ENCODE results near the gene ALG14.
A peak's percentile ranks its signal among the peaks of the same experiment; 100 is the strongest.
"Not testable (repeated sequence)": the region's sequence is repeated elsewhere in the genome, so short reads cannot be mapped to it uniquely, and the experiment has no call there.

Gene ALG14

GRCh38 chr1:94953746-94954145, 119.0 kb downstream of the ALG14 start:
- peak; percentile 48 for DNase-seq (ENCODE audit: low read depth)

GRCh38 chr1:94953107-94953506, 119.6 kb downstream of the ALG14 start:
- no peak for DNase-seq (ENCODE audit: low read depth)

DNA sequence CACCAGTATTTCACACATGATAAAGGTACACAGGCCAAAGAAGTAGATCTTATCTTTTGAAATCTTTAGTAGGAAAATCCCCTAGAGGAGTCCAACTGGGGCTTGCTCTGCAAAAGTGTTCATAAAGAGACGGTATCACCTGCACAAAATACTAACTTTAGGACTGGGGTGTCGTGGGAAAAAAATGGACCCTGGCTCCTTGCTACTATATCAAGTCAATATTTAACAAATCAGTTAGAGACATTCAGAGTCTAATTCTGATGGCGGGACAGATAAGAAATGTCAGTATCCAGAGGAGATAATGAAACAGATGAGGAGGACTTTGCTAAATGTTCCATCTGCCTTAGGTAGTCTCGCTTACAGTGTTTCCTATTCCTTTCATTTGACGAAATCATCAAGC, 120.2 kb downstream of the ALG14 start:
- DNase-seq (ENCODE audit: low read depth) = no peak

- DNase-seq (ENCODE audit: low read depth) = no peak
Observed at GRCh38 chr1:94951509-94952208, 121.1 kb downstream of the ALG14 start.

- no peak for DNase-seq (ENCODE audit: low read depth)
Observed at GRCh38 chr1:94951046-94951445, 121.7 kb downstream of the ALG14 start.

DNA sequence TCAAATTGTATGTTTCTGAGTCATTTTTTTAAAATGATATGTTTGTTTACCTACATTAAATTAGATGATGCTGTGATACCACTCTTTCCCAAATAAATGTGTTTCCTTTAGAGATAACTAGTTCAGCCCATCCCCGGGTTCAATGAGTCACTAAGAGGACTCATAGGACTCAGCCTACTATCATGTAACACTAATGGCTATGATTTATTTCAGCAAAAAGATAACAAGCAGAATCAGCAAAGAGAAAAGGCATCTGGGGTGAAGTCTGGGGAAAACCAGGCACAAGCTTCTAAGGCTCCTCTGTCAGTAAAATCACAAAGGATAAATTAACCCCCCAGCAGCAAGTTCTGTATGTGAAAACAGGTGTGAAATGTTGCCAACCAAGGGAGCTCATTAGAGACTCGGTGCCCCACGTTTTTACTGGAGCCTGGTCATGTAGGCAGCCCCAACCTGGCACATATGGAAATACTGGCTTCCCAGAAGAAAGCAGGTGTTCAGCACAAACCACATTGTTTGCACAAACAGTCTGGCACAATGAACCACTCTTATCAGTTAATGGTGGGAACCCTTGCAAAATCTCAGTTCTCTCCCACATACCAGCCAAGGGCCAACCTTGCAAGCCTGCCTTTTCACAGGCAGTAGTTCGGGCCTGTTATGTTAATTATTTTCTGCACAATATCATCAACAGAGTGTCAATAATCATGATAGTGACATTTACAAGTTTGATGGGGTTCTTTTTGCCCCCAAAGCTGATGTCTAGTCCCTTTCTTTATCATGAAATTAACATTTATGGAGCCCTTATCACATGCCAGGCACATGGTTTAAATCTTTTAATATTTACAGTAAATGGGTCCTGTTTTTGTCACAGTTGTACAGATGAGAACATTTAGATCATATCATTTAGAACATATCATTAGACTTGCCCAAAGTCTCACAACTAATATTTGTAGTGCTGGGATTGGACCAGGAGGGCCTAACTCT, 122.8 kb downstream of the ALG14 start:
- DNase-seq (ENCODE audit: low read depth) = peak; percentile 68

GRCh38 chr1:94947437-94947836, 125.3 kb downstream of the ALG14 start:
- DNase-seq (ENCODE audit: low read depth) = peak; percentile 88

DNA sequence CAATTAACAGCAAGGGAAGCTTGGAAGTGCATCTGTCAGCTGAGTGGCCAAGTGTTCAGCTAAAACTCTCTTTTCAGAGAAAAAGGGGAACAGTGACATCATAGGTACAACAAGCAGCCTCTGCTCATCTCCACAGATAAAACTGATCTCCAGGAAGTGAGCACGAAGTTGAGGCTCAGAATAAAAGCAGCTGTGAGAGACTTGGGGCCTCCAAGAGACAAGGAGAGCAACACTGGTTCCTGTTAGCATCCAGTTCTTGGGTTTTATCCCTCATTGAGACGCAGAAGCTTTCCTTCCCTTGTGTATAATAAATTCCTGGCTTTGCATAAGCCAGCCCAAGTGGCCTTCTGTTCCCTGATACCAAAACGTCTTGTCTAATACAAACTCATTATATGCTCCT, 125.9 kb downstream of the ALG14 start:
- DNase-seq (ENCODE audit: low read depth) = no peak

DNA sequence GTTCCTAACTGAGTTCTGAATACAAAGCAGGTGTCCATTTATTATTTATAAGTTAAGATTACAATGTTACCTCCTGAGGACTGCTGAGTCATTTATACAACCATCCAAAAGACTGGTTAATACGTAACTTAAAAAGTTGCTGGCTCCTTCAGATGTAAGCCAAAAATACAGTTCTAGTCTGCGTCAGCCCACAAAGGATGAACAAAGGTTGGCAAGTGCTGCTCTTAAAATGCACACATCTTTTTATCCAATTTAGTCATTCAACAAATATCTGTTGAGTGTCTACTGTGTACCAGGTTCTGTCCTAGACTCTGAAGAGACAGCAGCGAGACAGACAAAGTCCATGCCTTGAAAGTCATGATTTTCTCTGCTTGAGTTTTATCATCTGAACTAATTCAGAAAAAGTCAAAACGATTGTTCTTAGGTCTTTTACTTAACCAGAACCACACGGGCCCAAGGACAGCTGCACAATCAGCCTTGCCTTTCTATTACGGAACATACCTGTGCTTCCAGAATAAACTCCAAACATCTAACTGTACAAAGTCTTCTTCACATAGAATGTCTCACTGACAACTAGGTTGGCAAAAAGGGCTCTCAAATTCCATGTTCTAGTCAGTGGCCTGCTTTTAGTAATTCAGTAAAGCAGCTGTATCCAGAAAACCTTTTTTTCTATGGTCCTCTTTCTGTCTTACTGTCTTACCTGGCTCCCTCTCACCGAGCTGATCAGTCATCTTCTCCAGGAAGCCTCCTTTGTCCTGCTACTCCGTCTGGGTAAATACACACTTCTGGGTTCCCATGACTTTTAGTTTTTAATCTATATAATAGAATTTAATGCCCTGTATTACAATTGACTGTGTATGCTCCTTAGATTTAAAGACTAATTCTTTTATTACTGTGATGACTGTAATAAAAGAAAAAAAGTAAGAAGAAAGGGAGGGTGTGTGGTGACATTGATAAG, 130.3 kb downstream of the ALG14 start:
- DNase-seq (ENCODE audit: low read depth) = no peak

DNA sequence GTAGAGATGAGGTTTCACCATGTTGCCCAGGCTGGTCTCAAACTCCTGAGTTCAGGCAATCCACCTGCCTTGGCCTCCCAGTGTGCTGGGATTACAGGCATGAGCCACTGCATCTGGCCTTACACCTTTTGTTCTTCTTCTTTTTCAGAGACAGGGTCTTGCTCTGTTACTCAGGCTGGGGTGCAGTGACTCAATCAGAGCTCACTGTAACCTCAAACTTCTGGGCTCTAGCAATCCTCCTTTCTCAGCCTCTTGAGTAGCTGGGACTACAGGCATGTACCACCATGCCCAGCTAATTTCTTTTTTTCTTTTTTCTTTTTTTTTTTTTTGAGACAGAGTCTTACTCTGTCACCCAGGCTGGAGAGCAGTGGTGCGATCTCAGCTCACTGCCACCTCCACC, 131.3 kb downstream of the ALG14 start:
- not testable (repeated sequence) for DNase-seq (ENCODE audit: low read depth)

DNA sequence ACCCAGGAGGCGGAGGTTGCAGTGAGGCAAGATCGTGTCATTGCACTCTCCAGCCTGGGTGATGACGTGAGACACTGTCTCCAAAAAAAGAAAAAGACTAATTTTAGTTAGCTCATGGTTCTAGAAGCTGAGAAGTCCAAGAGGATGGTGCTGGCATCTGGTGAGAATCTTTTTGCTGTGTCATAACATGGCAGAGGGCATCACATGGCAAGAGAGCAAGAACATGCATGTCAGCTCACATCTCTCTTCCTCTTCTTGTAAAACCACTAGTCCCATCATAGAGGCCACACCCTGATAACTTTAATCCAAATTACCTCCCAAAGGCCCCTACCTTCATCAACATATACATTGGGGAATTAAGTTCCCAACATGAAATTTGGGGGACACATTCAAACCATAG, 132.0 kb downstream of the ALG14 start:
- no peak for DNase-seq (ENCODE audit: low read depth)

GRCh38 chr1:94937820-94938219, 134.9 kb downstream of the ALG14 start:
- DNase-seq (ENCODE audit: low read depth) = no peak

- peak; percentile 75 for DNase-seq (ENCODE audit: low read depth)
Observed at GRCh38 chr1:94936861-94937620, 135.7 kb downstream of the ALG14 start.

- DNase-seq (ENCODE audit: low read depth) = no peak
Observed at GRCh38 chr1:94935476-94935875, 137.3 kb downstream of the ALG14 start.

DNA sequence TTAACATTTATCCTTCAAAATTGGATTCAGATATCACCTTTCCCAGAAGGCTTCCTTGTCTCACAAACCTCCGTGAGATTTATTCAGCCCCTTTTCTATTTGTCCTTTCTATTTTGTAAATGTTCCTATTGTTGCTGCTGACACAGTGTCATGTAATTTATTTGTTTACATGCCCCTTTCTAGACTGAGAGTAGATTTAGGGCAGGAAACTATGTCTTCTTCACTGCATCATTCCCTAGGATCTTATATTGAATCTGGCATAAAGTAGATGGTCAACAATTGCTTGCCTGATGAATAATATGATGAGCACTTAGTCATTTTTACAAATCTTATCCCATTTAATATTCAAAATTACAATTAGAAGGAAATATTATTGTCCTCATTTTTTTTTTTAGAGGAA, 137.7 kb downstream of the ALG14 start:
- DNase-seq (ENCODE audit: low read depth) = no peak

DNA sequence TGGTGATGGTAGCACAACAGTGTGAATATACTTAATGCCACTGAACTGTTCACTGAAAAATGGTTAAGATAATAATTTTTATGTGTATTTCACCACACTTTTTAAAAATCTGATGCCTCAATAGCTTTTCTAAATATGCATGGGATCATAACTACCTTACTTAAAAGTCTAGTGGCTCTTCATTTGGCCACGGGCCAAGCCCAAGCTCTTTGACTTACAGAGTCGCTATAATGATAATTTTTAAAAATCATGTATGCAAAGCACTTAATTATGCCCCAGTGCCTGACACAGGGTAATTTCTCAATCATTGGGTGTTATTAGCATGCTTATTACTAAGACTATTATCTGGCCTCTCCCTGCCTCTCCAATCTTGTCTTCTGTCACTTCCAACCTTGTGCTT, 138.2 kb downstream of the ALG14 start:
- no peak for DNase-seq (ENCODE audit: low read depth)

DNA sequence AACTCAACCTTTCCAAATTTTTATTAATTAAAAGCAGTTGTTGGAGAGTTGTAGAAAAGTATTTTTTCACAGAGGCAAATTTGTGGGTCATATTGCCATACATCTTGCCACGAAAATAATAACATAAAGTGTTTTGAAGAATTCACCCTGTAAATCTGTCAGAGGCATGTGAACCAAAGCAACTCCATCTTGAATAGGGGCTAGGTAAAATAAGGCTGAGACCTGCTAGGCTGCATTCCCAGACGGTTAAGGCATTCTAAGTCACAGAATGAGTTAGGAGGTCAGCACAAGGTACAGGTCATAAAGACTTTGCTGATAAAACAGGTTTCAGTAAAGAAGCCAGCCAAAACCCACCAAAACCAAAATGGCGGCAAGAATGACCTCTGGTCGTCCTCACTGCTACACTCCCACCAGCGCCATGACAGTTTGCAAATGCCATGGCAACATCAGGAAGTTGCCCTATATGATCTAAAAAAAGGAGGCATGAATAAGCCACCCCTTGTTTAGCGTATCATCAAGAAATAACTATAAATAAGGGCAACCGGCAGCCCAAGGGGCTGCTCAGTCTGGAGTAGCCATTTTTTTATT, 141.4 kb downstream of the ALG14 start:
- no peak for DNase-seq (ENCODE audit: low read depth)

DNA sequence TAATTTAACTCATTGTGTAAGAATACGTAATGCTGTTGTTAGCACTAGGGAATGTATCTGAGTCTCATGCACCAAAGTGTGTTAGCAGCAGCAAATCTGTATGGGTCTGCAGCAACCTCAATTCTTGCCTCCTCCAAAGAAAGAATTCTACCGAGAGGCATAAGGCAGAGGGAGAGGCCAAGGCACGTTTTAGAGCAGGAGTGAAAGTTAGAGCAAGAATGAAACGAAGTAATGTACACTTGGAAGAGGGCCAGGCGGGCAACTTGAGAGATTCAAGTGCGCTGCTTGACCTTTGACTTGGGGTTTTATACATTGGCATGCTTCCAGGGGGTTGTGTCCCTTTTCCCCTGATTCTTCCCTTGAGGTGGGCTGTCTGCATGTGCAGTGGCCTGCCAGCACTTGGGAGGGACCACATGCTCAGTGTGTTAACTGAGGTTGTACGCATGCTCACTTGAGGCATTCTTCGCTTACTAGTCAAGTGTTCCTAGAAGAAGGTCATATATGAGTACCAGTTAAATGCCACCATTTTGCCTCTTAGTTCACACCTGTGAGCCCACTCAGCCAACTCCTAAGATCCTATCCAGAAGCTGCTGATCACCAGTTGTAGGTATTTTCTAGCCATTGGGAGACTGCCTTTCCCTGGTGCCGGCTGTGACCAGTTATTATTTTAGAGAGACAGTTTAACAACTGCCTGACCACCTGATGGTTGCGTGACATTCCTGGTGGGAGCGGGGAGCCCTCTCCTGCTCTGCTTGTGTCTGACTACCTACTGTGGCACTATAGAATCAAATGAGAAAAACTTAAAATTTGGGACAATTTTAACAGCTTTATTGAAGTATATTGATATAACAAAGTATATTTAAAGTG, 143.2 kb downstream of the ALG14 start:
- no peak for DNase-seq (ENCODE audit: low read depth)

- no peak for DNase-seq (ENCODE audit: low read depth)
Observed at GRCh38 chr1:94928293-94928939, 144.3 kb downstream of the ALG14 start.
